ENCODE measurements around the gene INSRR. TPM values are rescaled to one million over a fixed set of nuclear protein-coding genes. Genes with fewer than 3 reads are reported as not detected.

Gene INSRR
- total RNA-seq, 1 experiment from 2014 or later: not detected

- H3K27me3 ChIP-seq (ENCODE audit: control insufficient read depth, insufficient read depth, low read length): peaks cover 31% of the 10 kb centered on the region
- no peaks in the 10 kb centered on the region for H3K36me3 ChIP-seq (replicated peaks; ENCODE audit: control insufficient read depth, insufficient read depth, low read length)
- DNase-seq: peak; percentile 62
- no peak overlapping the region for H3K4me3 ChIP-seq (ENCODE audit: insufficient read depth, low read depth, low read length)
These were observed 27.8 kb upstream of the INSRR start for GRCh38 chr1:156886583-156887281.

GRCh38 chr1:156885880-156886355 lies 27.0 kb upstream of the INSRR start:
- Histone ChIP-seq H3K4me3 (ENCODE audit: insufficient read depth, low read depth, low read length) (no peak overlapping the region), H3K36me3 (replicated peaks; ENCODE audit: control insufficient read depth, insufficient read depth, low read length) (no peaks in the 10 kb centered on the region), H3K27me3 (ENCODE audit: control insufficient read depth, insufficient read depth, low read length) (peaks cover 24% of the 10 kb centered on the region)
- no peak for DNase-seq

- Histone ChIP-seq H3K36me3 (replicated peaks; ENCODE audit: control insufficient read depth, insufficient read depth, low read length) (no peaks in the 10 kb centered on the region), H3K4me3 (ENCODE audit: insufficient read depth, low read depth, low read length) (no peak overlapping the region), H3K27me3 (ENCODE audit: control insufficient read depth, insufficient read depth, low read length) (peaks cover 24% of the 10 kb centered on the region)
- no peak for DNase-seq
These were observed 26.4 kb upstream of the INSRR start for GRCh38 chr1:156885314-156885713.

GRCh38 chr1:156884560-156885184 lies 25.8 kb upstream of the INSRR start:
- Histone ChIP-seq H3K27me3 (ENCODE audit: control insufficient read depth, insufficient read depth, low read length) (peaks cover 24% of the 10 kb centered on the region), H3K4me3 (ENCODE audit: insufficient read depth, low read depth, low read length) (no peak overlapping the region), H3K36me3 (replicated peaks; ENCODE audit: control insufficient read depth, insufficient read depth, low read length) (no peaks in the 10 kb centered on the region)
- DNase-seq: no peak

- no peak for DNase-seq
- no peaks in the 10 kb centered on the region for H3K36me3 ChIP-seq (replicated peaks; ENCODE audit: control insufficient read depth, insufficient read depth, low read length)
- H3K27me3 ChIP-seq (ENCODE audit: control insufficient read depth, insufficient read depth, low read length): peaks cover 24% of the 10 kb centered on the region
- H3K4me3 ChIP-seq (ENCODE audit: insufficient read depth, low read depth, low read length): no peak overlapping the region
These were observed 25.0 kb upstream of the INSRR start for GRCh38 chr1:156883919-156884318.

- DNase-seq: no peak
- peaks cover 33% of the 10 kb centered on the region for H3K27me3 ChIP-seq (ENCODE audit: control insufficient read depth, insufficient read depth, low read length)
- H3K36me3 ChIP-seq (replicated peaks; ENCODE audit: control insufficient read depth, insufficient read depth, low read length): no peaks in the 10 kb centered on the region
- no peak overlapping the region for H3K4me3 ChIP-seq (ENCODE audit: insufficient read depth, low read depth, low read length)
These were observed 23.6 kb upstream of the INSRR start for GRCh38 chr1:156882543-156882942.

- Histone ChIP-seq H3K36me3 (replicated peaks; ENCODE audit: control insufficient read depth, insufficient read depth, low read length) (no peaks in the 10 kb centered on the region), H3K27me3 (ENCODE audit: control insufficient read depth, insufficient read depth, low read length) (peaks cover 37% of the 10 kb centered on the region), H3K4me3 (ENCODE audit: insufficient read depth, low read depth, low read length) (no peak overlapping the region)
- no peak for DNase-seq
These were observed 22.7 kb upstream of the INSRR start for GRCh38 chr1:156881663-156882062.

GRCh38 chr1:156881101-156881500 lies 22.2 kb upstream of the INSRR start:
- DNase-seq: no peak
- H3K4me3 ChIP-seq (ENCODE audit: insufficient read depth, low read depth, low read length): no peak overlapping the region
- H3K27me3 ChIP-seq (ENCODE audit: control insufficient read depth, insufficient read depth, low read length): peaks cover 35% of the 10 kb centered on the region
- no peaks in the 10 kb centered on the region for H3K36me3 ChIP-seq (replicated peaks; ENCODE audit: control insufficient read depth, insufficient read depth, low read length)

GRCh38 chr1:156880473-156880872 lies 21.6 kb upstream of the INSRR start:
- peaks cover 38% of the 10 kb centered on the region for H3K27me3 ChIP-seq (ENCODE audit: control insufficient read depth, insufficient read depth, low read length)
- no peak for DNase-seq
- H3K36me3 ChIP-seq (replicated peaks; ENCODE audit: control insufficient read depth, insufficient read depth, low read length): no peaks in the 10 kb centered on the region
- no peak overlapping the region for H3K4me3 ChIP-seq (ENCODE audit: insufficient read depth, low read depth, low read length)

- DNase-seq: no peak
- Histone ChIP-seq H3K4me3 (ENCODE audit: insufficient read depth, low read depth, low read length) (no peak overlapping the region), H3K27me3 (ENCODE audit: control insufficient read depth, insufficient read depth, low read length) (peaks cover 39% of the 10 kb centered on the region), H3K36me3 (replicated peaks; ENCODE audit: control insufficient read depth, insufficient read depth, low read length) (no peaks in the 10 kb centered on the region)
These were observed 21.0 kb upstream of the INSRR start for GRCh38 chr1:156879876-156880275.

GRCh38 chr1:156877433-156878170 lies 18.7 kb upstream of the INSRR start:
- H3K27me3 ChIP-seq (ENCODE audit: control insufficient read depth, insufficient read depth, low read length): peaks cover 32% of the 10 kb centered on the region
- H3K36me3 ChIP-seq (replicated peaks; ENCODE audit: control insufficient read depth, insufficient read depth, low read length): no peaks in the 10 kb centered on the region
- no peak overlapping the region for H3K4me3 ChIP-seq (ENCODE audit: insufficient read depth, low read depth, low read length)
- DNase-seq: no peak

- H3K36me3 ChIP-seq (replicated peaks; ENCODE audit: control insufficient read depth, insufficient read depth, low read length): no peaks in the 10 kb centered on the region
- peaks cover 32% of the 10 kb centered on the region for H3K27me3 ChIP-seq (ENCODE audit: control insufficient read depth, insufficient read depth, low read length)
- DNase-seq: peak; percentile 90
- H3K4me3 ChIP-seq (ENCODE audit: insufficient read depth, low read depth, low read length): no peak overlapping the region
These were observed 17.4 kb upstream of the INSRR start for GRCh38 chr1:156876281-156876680.

GRCh38 chr1:156875341-156875615 lies 16.4 kb upstream of the INSRR start:
- peaks cover 32% of the 10 kb centered on the region for H3K27me3 ChIP-seq (ENCODE audit: control insufficient read depth, insufficient read depth, low read length)

GRCh38 chr1:156874572-156875340 lies 15.8 kb upstream of the INSRR start:
- Histone ChIP-seq H3K27me3 (ENCODE audit: control insufficient read depth, insufficient read depth, low read length) (peaks cover 32% of the 10 kb centered on the region), H3K4me3 (ENCODE audit: insufficient read depth, low read depth, low read length) (no peak overlapping the region), H3K36me3 (replicated peaks; ENCODE audit: control insufficient read depth, insufficient read depth, low read length) (no peaks in the 10 kb centered on the region)
- no peak for DNase-seq

More at GRCh38 chr1:156875341-156875615, 16.4 kb upstream of the INSRR start:
- Histone ChIP-seq H3K36me3 (replicated peaks; ENCODE audit: control insufficient read depth, insufficient read depth, low read length) (no peaks in the 10 kb centered on the region), H3K4me3 (ENCODE audit: insufficient read depth, low read depth, low read length) (no peak overlapping the region)
- no peak for DNase-seq
